Left colon (tissue), 2 donors: ENCODE data around the gene PLA2G2D. TPM values are rescaled to one million over a fixed set of nuclear protein-coding genes. Genes with fewer than 3 reads are reported as not detected.
"Not testable (repeated sequence)": the region's sequence is repeated elsewhere in the genome, so short reads cannot be mapped to it uniquely, and the experiment has no call there.

Experiments
- ATAC-seq: fragments of 200-7000 bp; cut with Tn5 transposase; one replicate; pipeline ENCODE4 v1.9.1; 2020; ENCODE audit warnings: mild to moderate bottlenecking, moderate library complexity
- DNase-seq, 2 donors: peaks; one replicate each; pipeline ENCODE4 v3.0.0-alpha.2; 2020
- intact Hi-C, 2 donors: fragments of 100-400 bp; cut with DNase I in 1 of 2; cut with micrococcal nuclease in 1 of 2; formaldehyde crosslinking; loops; one replicate each; pipeline versions ENCODE4 v1.11.2 to v1.14.0; 2022; cut with DNase I, micrococcal nuclease
- total RNA-seq, 2 donors: library from RNA; stranded (reverse); fragmentation: NEBNext Ultra II Directional; extraction: Animal tissue kit (Norgen Biotek cat#: 25700); gene quantifications; one replicate each; pipeline ENCODE4 v1.2.1, GENCODE V29; 2021
- donor health status: DM: no; HTN: no; CAD: no.
- donor health status: DM: yes; HTN: yes; CAD: no.

The PLA2G2D gene
- total RNA-seq, 2 donors from 2014 or later, result 0.31 TPM; not detected in 1

DNA sequence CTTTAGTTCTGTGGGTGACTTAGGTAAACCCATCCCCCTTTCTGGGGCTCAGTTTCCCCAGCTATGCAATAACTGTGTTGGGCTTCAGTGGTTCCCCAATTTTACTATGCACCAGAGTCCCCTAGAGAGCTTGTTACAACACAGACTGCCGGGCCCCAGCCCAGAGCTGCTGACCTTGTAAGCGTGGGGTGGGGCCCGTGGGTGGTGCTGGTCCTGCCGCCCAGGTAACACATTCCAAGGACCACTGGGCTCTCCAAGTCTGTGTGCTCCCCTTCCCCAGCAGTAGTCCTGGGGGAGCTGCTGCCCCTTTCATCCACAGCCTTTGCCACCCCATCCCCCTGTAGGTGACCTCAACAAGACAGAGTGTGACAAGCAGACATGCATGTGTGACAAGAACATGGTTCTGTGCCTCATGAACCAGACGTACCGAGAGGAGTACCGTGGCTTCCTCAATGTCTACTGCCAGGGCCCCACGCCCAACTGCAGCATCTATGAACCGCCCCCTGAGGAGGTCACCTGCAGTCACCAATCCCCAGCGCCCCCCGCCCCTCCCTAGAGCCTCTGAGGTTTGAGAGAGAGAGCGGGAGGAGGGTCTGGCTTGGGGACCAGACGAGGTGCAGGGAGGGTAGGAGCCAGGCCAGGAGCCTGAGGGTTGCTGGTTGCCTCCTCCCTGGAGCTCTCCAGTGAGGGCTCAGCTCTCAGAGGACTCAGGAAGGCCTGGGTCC is 28.7 kb upstream of the PLA2G2D start:
- no peak for ATAC-seq
- peak in 1 of 2 donors; percentile 13 for DNase-seq
- intact Hi-C loops, result loop anchor here in 1 of 2 donors (10.0 kb wide), 1 partner anchor 173 kb away; the partner anchor contains the start of gene PLA2G2A

GRCh38 chr1:20143734-20144565 is 24.6 kb upstream of the PLA2G2D start:
- intact Hi-C loops, result loop anchor here in 1 of 2 donors (10.0 kb wide), 1 partner anchor 169 kb away; the partner anchor contains the start of gene PLA2G2A
- no peak for ATAC-seq
- DNase-seq, result peak in 1 of 2 donors; percentile 12

DNA sequence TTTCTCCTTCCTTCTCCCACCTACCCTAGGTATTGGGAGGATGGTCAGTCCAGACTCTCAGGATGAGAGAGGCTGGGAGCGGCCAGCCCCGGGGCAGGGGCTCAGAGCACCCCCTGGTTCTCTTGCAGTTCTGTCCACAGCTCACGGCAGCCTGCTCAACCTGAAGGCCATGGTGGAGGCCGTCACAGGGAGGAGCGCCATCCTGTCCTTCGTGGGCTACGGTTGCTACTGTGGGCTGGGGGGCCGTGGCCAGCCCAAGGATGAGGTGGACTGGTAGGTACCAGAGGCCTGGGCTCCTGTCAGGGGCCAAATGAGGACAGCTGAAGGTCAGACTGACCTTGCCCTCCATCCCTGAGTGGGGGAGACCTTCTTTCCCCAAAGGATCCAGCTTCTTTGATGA is 24.0 kb upstream of the PLA2G2D start:
- DNase-seq (peak in 1 of 2 donors; percentile 5), ATAC-seq (no peak)
- intact Hi-C loops, result loop anchor here in 1 of 2 donors (10.0 kb wide), 1 partner anchor 169 kb away; the partner anchor contains the start of gene PLA2G2A

DNA sequence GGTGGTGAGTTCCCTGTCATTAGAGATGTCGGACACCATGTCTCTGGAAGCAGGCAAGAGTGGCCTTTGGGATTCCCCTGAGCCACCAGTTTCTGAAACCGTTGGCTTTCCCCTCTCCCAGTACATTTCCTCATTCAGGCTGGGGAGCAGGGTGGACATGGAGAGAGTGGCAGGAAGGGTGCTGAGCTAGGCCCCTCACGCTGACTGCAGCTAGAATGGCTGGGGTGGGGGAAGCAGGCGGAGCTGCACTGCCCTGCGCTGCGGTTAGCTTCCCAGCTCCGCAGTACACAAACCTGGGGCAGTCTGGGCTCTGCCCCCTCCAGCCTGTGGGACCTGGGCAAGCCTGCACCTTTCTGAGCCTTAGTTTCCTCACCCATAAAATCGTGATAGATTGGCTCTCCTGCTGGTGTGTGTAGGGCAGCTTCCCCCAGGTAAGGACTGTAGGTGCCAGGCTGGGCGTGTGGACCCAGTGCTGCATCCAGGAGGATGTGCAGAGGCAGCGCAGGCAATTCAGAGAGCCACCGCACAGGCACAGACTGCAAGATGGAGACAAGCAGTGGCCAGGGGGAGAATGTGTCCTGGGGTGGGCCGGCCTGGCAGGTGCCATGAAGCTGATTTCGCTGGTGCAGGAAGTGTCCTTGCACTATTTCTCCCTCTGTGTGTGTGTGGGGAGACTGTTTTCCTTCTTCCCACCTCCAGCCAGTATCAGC is 22.8 kb upstream of the PLA2G2D start:
- peak in 1 of 2 donors; percentile 17 for DNase-seq
- ATAC-seq, result no peak

DNA sequence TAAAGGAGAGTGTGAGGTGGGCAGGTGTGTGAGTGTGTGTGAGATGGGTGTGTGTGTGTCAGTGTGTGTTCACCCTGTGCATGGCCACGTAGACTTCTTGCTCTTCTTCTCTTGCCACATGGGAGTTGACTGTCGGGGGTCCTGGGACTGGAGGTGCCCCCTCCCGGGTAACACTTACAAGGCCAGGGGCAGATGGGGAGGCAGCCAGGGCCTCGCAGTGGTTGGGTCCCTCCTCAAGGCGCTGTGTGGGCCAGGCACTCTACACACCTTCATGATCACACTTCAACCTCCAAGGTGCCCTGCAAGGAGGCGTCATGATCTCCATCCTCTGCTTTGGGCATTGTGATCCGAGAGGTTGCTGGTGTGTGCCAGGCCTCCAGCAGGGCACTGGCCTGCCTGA is 22.1 kb upstream of the PLA2G2D start:
- DNase-seq (peak in 1 of 2 donors; percentile 11), ATAC-seq (no peak)
- intact Hi-C loops, result loop anchor here in 1 of 2 donors (10.0 kb wide), 1 partner anchor 167 kb away; the partner anchor contains the start of gene PLA2G2A

More for the DNA sequence above, 22.8 kb upstream of the PLA2G2D start:
- intact Hi-C loops, result loop anchor here in 1 of 2 donors (10.0 kb wide), 1 partner anchor 167 kb away; the partner anchor contains the start of gene PLA2G2A

DNA sequence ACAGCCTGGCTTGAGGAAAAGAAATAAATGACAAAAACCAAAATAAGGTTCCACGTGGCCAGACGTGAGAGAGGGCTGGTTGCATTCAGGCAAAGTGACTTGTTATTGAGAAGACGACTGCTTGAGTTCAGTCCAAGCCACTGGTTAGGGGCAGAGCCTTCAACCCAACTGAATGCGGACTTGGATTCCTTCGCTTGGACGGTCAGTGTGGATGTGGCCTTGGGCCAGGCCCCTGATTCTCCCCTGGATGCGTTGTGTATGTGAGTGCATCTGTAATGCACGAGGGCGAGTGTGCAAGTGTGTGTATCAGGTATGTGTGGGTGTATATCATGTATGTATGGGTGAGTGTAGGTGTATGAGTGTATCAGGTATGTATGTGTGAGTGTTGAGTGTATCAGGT is 21.7 kb upstream of the PLA2G2D start:
- DNase-seq (peak in 1 of 2 donors; percentile 9), ATAC-seq (no peak)
- intact Hi-C loops, result loop anchor here in 1 of 2 donors (10.0 kb wide), 1 partner anchor 166 kb away; the partner anchor contains the start of gene PLA2G2A

GRCh38 chr1:20139776-20140612 is 20.7 kb upstream of the PLA2G2D start:
- intact Hi-C loops, result loop anchor here in 1 of 2 donors (10.0 kb wide), 1 partner anchor 165 kb away; the partner anchor contains the start of gene PLA2G2A
- DNase-seq (peak in 1 of 2 donors; percentile 18), ATAC-seq (no peak)

GRCh38 chr1:20138961-20139550 is 19.7 kb upstream of the PLA2G2D start, which contains the start of gene PLA2G2F:
Gene PLA2G2F (plus strand): TSS chr1:20139323. CDS start chr1:20139428, 105 bp downstream.
- intact Hi-C loops, result no loop called here
- DNase-seq (peak in 1 of 2 donors; percentile 17), ATAC-seq (no peak)

DNA sequence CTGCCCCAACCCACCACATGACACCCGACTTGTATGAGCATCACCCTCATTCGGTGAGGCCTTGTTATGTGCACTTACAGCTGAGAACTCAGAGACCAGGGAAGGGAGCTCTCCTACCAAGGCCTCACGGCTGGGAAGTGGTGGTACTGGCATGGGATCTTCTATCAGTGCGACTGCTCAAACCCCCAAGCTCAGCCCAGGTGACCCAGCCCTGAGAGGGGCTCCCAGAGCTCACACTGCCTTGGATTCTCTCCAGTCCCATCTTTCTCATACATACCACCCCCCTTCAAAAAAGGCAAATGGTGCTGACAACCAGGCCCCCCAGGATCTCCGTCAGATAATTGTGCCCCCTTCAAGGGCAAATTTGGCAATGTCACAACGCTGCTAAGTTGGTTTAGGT is 19.0 kb upstream of the PLA2G2D start:
- intact Hi-C loops, result no loop called here
- DNase-seq, result peak in 1 of 2 donors; percentile 12
- ATAC-seq, result no peak

- ATAC-seq (peak; percentile 59), DNase-seq (peak in 1 of 2 donors; percentile 33)
- intact Hi-C loops, result no loop called here
These were observed 18.3 kb upstream of the PLA2G2D start for GRCh38 chr1:20137604-20138003.

DNA sequence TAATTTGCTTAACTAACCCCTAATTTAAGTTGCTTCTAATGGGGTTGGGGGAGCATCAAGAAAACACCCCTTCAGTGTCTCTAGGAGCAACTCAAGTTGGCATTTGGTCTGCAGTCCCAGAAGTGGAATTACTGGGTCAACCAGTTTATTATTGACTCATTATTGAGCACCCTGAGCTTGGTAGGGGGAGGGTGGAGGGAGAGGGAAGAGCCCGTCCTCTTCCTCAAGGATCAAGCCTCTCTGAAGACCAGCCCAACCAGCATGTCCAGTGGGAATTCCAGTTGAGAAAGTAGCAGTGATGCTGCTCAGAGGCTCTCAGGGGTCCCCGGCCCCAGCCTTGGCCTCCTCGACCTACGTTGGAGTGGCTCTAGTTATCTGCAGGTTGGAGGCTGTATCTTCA is 17.7 kb upstream of the PLA2G2D start:
- intact Hi-C loops, result no loop called here
- DNase-seq, result peak in 1 of 2 donors; percentile 5
- ATAC-seq, result no peak

- ATAC-seq, result no peak
- DNase-seq, result no peak
- intact Hi-C loops, result no loop called here
These were observed 16.9 kb upstream of the PLA2G2D start for GRCh38 chr1:20136249-20136648.

DNA sequence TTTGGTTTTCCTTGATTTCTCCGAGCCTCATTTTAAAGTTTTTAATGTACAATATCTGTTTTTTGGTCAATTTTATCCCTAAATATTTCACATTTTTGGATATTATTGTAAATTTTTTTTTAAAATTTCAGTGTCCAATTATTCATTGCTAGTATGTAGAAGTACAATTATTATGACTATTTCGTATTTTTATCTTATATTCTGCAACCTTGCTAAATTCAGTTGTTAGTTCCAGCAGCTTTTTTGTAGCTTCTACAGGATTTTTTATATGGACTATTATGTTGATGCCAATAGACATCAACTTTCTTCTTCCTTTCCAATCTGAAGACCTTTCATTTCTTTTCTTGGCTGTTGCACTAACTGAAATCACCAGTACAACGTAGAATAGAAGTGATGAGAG is 15.7 kb upstream of the PLA2G2D start:
- intact Hi-C loops, result no loop called here
- ATAC-seq (no peak), DNase-seq (no peak)

- ATAC-seq, intact Hi-C loops: not testable (repeated sequence)
- peak in 1 of 2 donors; percentile 2 for DNase-seq
These were observed 11.2 kb upstream of the PLA2G2D start for GRCh38 chr1:20130518-20130917.

GRCh38 chr1:20126806-20127440 is 7.6 kb upstream of the PLA2G2D start:
- intact Hi-C loops, result no loop called here
- no peak for DNase-seq
- ATAC-seq, result no peak

DNA sequence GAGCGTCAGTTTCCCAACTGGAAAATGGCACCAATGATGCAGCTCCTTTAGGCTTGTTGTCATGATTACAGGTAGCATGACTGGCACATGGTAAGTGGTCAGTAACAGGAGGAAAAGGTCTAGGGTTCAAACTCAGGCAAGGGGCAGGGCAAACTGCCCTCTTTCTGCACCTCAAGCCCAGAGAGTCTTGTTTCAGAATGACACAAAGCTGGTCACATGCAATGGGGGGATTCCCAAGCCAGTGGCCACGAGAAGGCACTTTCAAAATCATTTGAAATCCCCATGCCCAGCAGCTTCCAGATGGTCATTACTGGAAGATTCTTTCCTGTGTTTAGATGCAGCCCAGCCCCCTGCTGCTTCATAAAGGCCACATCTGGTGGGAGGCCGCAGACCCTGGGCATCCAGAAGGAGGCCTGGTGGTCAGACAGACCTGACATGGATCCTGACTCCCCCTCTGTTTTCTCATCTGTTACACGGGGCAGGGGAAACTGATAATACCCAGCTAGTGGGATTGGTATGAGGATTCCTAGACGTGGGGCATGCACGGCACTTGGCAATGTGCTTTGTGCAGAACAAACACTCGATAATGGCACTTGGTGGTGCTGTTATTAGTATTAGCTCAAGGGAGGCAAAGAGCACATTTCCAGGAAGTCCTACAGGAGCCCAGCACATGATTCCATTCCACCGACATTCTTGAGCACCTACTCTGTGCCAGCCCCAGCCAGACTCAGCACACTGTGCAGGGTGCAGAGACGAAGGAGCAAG is 6.9 kb upstream of the PLA2G2D start:
- no peak for ATAC-seq
- intact Hi-C loops, result no loop called here
- no peak for DNase-seq
